ENCODE data around the gene MLNR.

MLNR gene

GRCh38 chr13:49220036-49220855 lies at the start of gene MLNR:
Gene MLNR, plus strand, starts transcription at chr13:49220338. Its CDS starts 0 bp downstream, at chr13:49220338.
- peak; percentile 5 for DNase-seq

GRCh38 chr13:49171359-49171758 lies 48.8 kb upstream of the MLNR start:
- DNase-seq: no peak

GRCh38 chr13:49183672-49184325 lies 36.3 kb upstream of the MLNR start:
- no peak for DNase-seq

GRCh38 chr13:49184621-49185020 lies 35.5 kb upstream of the MLNR start:
- DNase-seq: no peak

GRCh38 chr13:49185264-49185663 lies 34.9 kb upstream of the MLNR start:
- no peak for DNase-seq

GRCh38 chr13:49190901-49191300 lies 29.2 kb upstream of the MLNR start:
- DNase-seq: no peak

- DNase-seq: no peak
These were observed 13.5 kb upstream of the MLNR start for GRCh38 chr13:49206641-49207040.

- DNase-seq: no peak
These were observed 11.5 kb upstream of the MLNR start for GRCh38 chr13:49208619-49209018.

- DNase-seq: no peak
These were observed 10.0 kb upstream of the MLNR start for GRCh38 chr13:49210114-49210513.

GRCh38 chr13:49210669-49211068 lies 9.5 kb upstream of the MLNR start:
- DNase-seq: no peak

- DNase-seq: no peak
These were observed 6.6 kb upstream of the MLNR start for GRCh38 chr13:49213539-49213938.

- DNase-seq: no peak
These were observed 5.9 kb upstream of the MLNR start for GRCh38 chr13:49213997-49214916.

GRCh38 chr13:49214917-49215376 lies 5.2 kb upstream of the MLNR start:
- DNase-seq: peak; percentile 42

- no peak for DNase-seq
These were observed 3.8 kb upstream of the MLNR start for GRCh38 chr13:49216334-49216733.

- no peak for DNase-seq
These were observed 2.1 kb upstream of the MLNR start for GRCh38 chr13:49217962-49218492.

- DNase-seq: no peak
These were observed 1.6 kb upstream of the MLNR start for GRCh38 chr13:49218493-49219051.

- DNase-seq: no peak
These were observed 497 bp upstream of the MLNR start for GRCh38 chr13:49219647-49220035.

GRCh38 chr13:49220856-49221589 lies 885 bp downstream of the MLNR start:
- no peak for DNase-seq

GRCh38 chr13:49221590-49221965 lies 1.4 kb downstream of the MLNR start:
- DNase-seq: no peak

- DNase-seq: no peak
These were observed 5.3 kb downstream of the MLNR start for GRCh38 chr13:49225223-49226042.

- DNase-seq: no peak
These were observed 6.5 kb downstream of the MLNR start for GRCh38 chr13:49226613-49227012.

Measured in CD4-positive, alpha-beta T cell treated with Interleukin-4 for 4 hours (primary cell).